LNCaP clone FGC (cell line): Measurements from ENCODE around the gene ARL8B.
"Not testable (repeated sequence)": the region's sequence is repeated elsewhere in the genome, so short reads cannot be mapped to it uniquely, and the experiment has no call there.

Source experiments
- DNase-seq: peaks from one replicate; pipeline ENCODE4 v3.0.0-alpha.2; 2011; ENCODE audit warnings: low read depth
- H3K4me3 ChIP-seq: 2 replicates; pipeline ENCODE4 v1.5.1; 2011; ENCODE audit warnings: mild to moderate bottlenecking, low read depth, low read length, control low read depth
- CTCF ChIP-seq: IDR thresholded peaks from 2 replicates; pipeline ENCODE4 v1.5.1; 2012; ENCODE audit warnings: mild to moderate bottlenecking; ENCODE audit not compliant: control insufficient read depth, insufficient read depth; ENCODE audit errors: extremely low read depth

ARL8B gene

GRCh38 chr3:5110337-5110736 is 11.8 kb upstream of the ARL8B start:
- no peak overlapping the region for H3K4me3 ChIP-seq
- TF ChIP-seq CTCF: no peak
- DNase-seq: no peak

- no peak for DNase-seq
- no peak overlapping the region for H3K4me3 ChIP-seq
- no peak for TF ChIP-seq CTCF
These were observed 10.0 kb upstream of the ARL8B start for GRCh38 chr3:5112043-5112442.

DNA sequence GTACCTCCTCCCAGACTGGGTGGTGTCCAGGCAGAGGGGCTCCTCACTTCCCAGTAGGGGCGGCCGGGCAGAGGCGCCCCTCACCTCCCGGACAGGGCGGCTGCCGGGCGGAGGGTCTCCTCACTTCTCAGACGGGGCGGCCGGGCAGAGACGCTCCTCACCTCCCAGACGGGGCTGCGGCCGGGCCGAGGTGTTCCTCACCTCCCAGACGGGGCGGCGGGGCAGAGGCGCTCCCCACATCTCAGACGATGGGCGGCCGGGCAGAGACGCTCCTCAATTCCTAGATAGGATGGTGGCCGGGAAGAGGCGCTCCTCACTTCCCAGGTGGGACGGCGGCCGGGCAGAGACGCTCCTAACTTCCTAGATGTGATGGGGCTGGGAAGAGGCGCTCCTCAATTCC is 8.4 kb upstream of the ARL8B start:
- DNase-seq: not testable (repeated sequence)

GRCh38 chr3:5115506-5116162 is 6.5 kb upstream of the ARL8B start:
- DNase-seq: no peak
- no peak overlapping the region for H3K4me3 ChIP-seq
- no peak for TF ChIP-seq CTCF

More for the DNA sequence above, 8.4 kb upstream of the ARL8B start:
- not testable (repeated sequence) for H3K4me3 ChIP-seq

DNA sequence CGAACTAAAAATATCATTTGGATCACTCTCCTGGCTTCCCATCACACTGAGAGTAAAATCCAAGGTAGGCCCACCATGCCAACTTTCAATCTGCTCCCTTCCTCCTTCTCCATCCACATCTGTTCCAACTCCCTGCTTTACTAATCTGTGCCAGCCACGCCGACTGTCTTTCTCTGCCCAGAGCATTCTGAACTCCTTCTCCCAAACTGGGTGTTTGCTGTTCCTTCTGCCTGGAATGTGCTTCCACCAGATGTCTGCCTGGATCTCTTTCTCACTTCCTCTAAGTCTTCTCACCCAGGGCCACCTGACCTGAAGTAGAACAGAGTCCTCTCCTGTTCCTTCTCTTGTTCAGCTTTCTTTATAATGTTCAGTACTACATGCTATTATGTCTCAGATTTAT is 5.6 kb upstream of the ARL8B start:
- DNase-seq: no peak
- TF ChIP-seq CTCF: no peak
- no peak overlapping the region for H3K4me3 ChIP-seq

GRCh38 chr3:5120446-5120845 is 1.6 kb upstream of the ARL8B start:
- no peak overlapping the region for H3K4me3 ChIP-seq
- no peak for DNase-seq
- TF ChIP-seq CTCF: no peak

- no peak for TF ChIP-seq CTCF
- H3K4me3 ChIP-seq: peak overlapping the region; percentile 99
These were observed 932 bp downstream of the ARL8B start for GRCh38 chr3:5122741-5123706.

More at GRCh38 chr3:5122741-5123706, 932 bp downstream of the ARL8B start:
- DNase-seq: peak; percentile 44
